Activated naive CD8-positive, alpha-beta T cell treated with anti-CD3 and anti-CD28 coated beads, Interleukin-2, amount 50 U/mL, for 24 hours (primary cell): ENCODE results near the gene KSR1.
A peak's percentile ranks its signal among the peaks of the same experiment; 100 is the strongest.

Experiments used
- ATAC-seq: fragments of 150-1000 bp; cut with Tn5 transposase; one replicate; pipeline ENCODE4 v1.10.0; 2021
- DNase-seq: peaks from one replicate; pipeline ENCODE4 v3.0.0; 2021
- H3K27ac Mint-ChIP-seq: one replicate; pipeline ENCODE4 v1.8.0; 2021; ENCODE audit warnings: mild to moderate bottlenecking, mixed read lengths
- H3K27me3 Mint-ChIP-seq: one replicate; pipeline ENCODE4 v1.8.0; 2021; ENCODE audit warnings: mixed read lengths
- H3K36me3 Mint-ChIP-seq: one replicate; pipeline ENCODE4 v1.8.0; 2021; ENCODE audit warnings: low read depth, mixed read lengths
- H3K4me1 Mint-ChIP-seq: one replicate; pipeline ENCODE4 v1.8.0; 2021; ENCODE audit warnings: mixed read lengths
- H3K4me3 Mint-ChIP-seq: one replicate; pipeline ENCODE4 v1.8.0; 2021; ENCODE audit warnings: mild to moderate bottlenecking, moderate library complexity, mixed read lengths
- H3K9me3 Mint-ChIP-seq: one replicate; pipeline ENCODE4 v1.8.0; 2021; ENCODE audit warnings: mixed read lengths

KSR1 gene

GRCh38 chr17:27603421-27603770 lies 147.1 kb downstream of the KSR1 start:
- Mint-ChIP-seq H3K4me3 (no peak overlapping the region), H3K4me1 (peaks cover 23% of the 10 kb centered on the region), H3K27ac (no peak overlapping the region), H3K27me3 (no peaks in the 10 kb centered on the region), H3K36me3 (peaks cover 56% of the 10 kb centered on the region), H3K9me3 (no peaks in the 10 kb centered on the region)
- ATAC-seq (no peak), DNase-seq (no peak)

- ATAC-seq (no peak), DNase-seq (no peak)
- H3K4me1 Mint-ChIP-seq: peaks cover 25% of the 10 kb centered on the region
- H3K4me3 Mint-ChIP-seq: no peak overlapping the region
- no peaks in the 10 kb centered on the region for H3K27me3 Mint-ChIP-seq
- H3K27ac Mint-ChIP-seq: no peak overlapping the region
- H3K9me3 Mint-ChIP-seq: no peaks in the 10 kb centered on the region
- peaks cover 58% of the 10 kb centered on the region for H3K36me3 Mint-ChIP-seq
These were observed 147.9 kb downstream of the KSR1 start for GRCh38 chr17:27603880-27604794.

DNA sequence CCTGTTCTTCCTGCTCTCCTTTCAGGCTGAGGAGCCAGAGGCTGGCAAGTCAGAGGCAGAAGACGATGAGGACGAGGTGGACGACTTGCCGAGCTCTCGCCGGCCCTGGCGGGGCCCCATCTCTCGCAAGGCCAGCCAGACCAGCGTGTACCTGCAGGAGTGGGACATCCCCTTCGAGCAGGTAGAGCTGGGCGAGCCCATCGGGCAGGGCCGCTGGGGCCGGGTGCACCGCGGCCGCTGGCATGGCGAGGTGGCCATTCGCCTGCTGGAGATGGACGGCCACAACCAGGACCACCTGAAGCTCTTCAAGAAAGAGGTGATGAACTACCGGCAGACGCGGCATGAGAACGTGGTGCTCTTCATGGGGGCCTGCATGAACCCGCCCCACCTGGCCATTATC lies 149.2 kb downstream of the KSR1 start:
- no peaks in the 10 kb centered on the region for H3K9me3 Mint-ChIP-seq
- peaks cover 21% of the 10 kb centered on the region for H3K4me1 Mint-ChIP-seq
- no peak overlapping the region for H3K4me3 Mint-ChIP-seq
- no peaks in the 10 kb centered on the region for H3K27me3 Mint-ChIP-seq
- ATAC-seq: no peak
- DNase-seq: no peak
- peaks cover 62% of the 10 kb centered on the region for H3K36me3 Mint-ChIP-seq
- no peak overlapping the region for H3K27ac Mint-ChIP-seq

DNA sequence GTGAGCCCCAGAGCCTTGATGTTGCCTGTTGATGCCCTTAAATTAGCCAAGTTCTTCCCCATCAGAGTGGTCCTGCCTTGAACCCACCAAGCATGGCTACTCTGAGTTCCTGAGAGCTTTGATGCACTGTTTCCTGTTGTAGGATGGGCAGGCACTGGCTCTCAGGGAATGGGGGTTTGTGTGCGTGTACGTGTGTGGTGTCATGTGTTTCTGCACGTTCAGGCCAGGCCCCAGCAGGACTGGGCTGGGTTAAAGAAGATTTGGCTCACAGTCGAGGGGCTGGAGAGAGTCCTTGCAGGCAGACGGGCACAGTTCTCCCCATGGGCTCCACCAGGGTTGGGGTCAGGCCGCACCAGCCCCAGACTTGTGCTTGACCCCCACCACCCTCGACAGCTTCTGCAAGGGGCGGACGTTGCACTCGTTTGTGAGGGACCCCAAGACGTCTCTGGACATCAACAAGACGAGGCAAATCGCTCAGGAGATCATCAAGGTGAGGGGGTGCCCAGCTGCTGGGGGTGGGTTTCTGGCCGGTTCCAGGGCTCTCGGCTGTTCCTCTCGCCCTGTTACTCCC lies 151.4 kb downstream of the KSR1 start:
- peak overlapping the region; percentile 36 for H3K27ac Mint-ChIP-seq
- no peak overlapping the region for H3K4me3 Mint-ChIP-seq
- H3K27me3 Mint-ChIP-seq: no peaks in the 10 kb centered on the region
- peaks cover 62% of the 10 kb centered on the region for H3K36me3 Mint-ChIP-seq
- H3K4me1 Mint-ChIP-seq: peaks cover 18% of the 10 kb centered on the region
- ATAC-seq (no peak), DNase-seq (no peak)
- no peaks in the 10 kb centered on the region for H3K9me3 Mint-ChIP-seq

GRCh38 chr17:27608328-27609230 lies 152.3 kb downstream of the KSR1 start:
- DNase-seq (no peak), ATAC-seq (peak; percentile 69)
- H3K36me3 Mint-ChIP-seq: peaks cover 62% of the 10 kb centered on the region
- H3K9me3 Mint-ChIP-seq: no peaks in the 10 kb centered on the region
- peaks cover 16% of the 10 kb centered on the region for H3K4me1 Mint-ChIP-seq
- no peaks in the 10 kb centered on the region for H3K27me3 Mint-ChIP-seq
- H3K27ac Mint-ChIP-seq: peak overlapping the region; percentile 36
- no peak overlapping the region for H3K4me3 Mint-ChIP-seq

- no peak for ATAC-seq
These were observed 153.5 kb downstream of the KSR1 start for GRCh38 chr17:27609611-27610303.

DNA sequence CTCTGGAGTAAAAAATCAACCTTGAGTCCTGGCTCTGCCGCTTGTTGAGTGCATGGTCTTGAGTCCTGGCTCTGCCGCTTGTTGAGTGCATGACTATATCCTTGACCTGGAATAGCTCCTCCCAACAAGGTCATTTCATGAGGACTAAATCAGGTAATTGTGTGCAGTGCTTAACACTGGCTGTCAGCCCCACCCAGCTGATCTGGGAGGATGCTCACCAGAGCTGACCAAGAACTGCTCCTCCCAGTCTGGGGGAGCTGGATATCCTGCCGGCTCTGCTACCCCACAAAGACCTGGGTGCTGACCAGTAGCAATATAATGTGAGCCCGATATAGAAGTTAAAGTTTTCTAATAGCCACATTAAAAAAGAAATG lies 154.0 kb downstream of the KSR1 start:
- no peak overlapping the region for H3K4me3 Mint-ChIP-seq
- DNase-seq (no peak), ATAC-seq (no peak)
- H3K4me1 Mint-ChIP-seq: peaks cover 19% of the 10 kb centered on the region
- peaks cover 61% of the 10 kb centered on the region for H3K36me3 Mint-ChIP-seq
- H3K9me3 Mint-ChIP-seq: no peaks in the 10 kb centered on the region
- no peak overlapping the region for H3K27ac Mint-ChIP-seq
- no peaks in the 10 kb centered on the region for H3K27me3 Mint-ChIP-seq

More at GRCh38 chr17:27609611-27610303, 153.5 kb downstream of the KSR1 start:
- no peak overlapping the region for H3K4me3 Mint-ChIP-seq
- no peak overlapping the region for H3K27ac Mint-ChIP-seq
- H3K27me3 Mint-ChIP-seq: no peaks in the 10 kb centered on the region
- peaks cover 16% of the 10 kb centered on the region for H3K4me1 Mint-ChIP-seq
- H3K9me3 Mint-ChIP-seq: no peaks in the 10 kb centered on the region
- peaks cover 61% of the 10 kb centered on the region for H3K36me3 Mint-ChIP-seq
- no peak for DNase-seq

- no peak overlapping the region for H3K4me3 Mint-ChIP-seq
- no peaks in the 10 kb centered on the region for H3K9me3 Mint-ChIP-seq
- H3K27ac Mint-ChIP-seq: no peak overlapping the region
- ATAC-seq (no peak), DNase-seq (no peak)
- peaks cover 37% of the 10 kb centered on the region for H3K4me1 Mint-ChIP-seq
- peaks cover 57% of the 10 kb centered on the region for H3K36me3 Mint-ChIP-seq
- no peaks in the 10 kb centered on the region for H3K27me3 Mint-ChIP-seq
These were observed 156.0 kb downstream of the KSR1 start for GRCh38 chr17:27612160-27612770.

DNA sequence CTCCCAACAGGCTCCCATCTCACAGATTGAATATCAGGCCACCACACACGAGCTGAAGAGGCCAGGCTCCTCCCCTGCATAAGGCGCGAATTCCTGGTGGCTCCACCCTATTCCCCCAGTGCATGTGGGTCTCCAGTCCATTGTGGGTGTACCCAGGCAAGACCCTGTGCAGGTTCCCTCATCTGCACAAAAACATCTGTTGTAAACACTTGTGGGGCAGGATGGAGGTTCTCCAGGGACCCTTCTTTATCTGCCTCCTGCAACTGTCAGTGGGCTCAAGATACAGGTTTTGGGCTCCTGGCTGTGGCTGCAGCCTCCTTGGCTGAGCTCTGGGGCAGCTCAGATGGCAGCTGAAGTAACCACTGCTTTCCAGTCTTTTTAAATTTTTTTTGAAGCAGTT lies 157.2 kb downstream of the KSR1 start:
- no peak overlapping the region for H3K27ac Mint-ChIP-seq
- no peak for ATAC-seq
- no peaks in the 10 kb centered on the region for H3K9me3 Mint-ChIP-seq

GRCh38 chr17:27615121-27615520 lies 158.9 kb downstream of the KSR1 start:
- Mint-ChIP-seq H3K4me1 (peaks cover 32% of the 10 kb centered on the region), H3K4me3 (no peak overlapping the region), H3K27ac (no peak overlapping the region), H3K36me3 (peaks cover 47% of the 10 kb centered on the region), H3K27me3 (no peaks in the 10 kb centered on the region), H3K9me3 (no peaks in the 10 kb centered on the region)
- ATAC-seq (no peak), DNase-seq (no peak)

More for the DNA sequence above, 157.2 kb downstream of the KSR1 start:
- no peak for DNase-seq
- Mint-ChIP-seq H3K36me3 (peaks cover 57% of the 10 kb centered on the region), H3K4me3 (no peak overlapping the region), H3K27me3 (no peaks in the 10 kb centered on the region), H3K4me1 (peaks cover 32% of the 10 kb centered on the region)

DNA sequence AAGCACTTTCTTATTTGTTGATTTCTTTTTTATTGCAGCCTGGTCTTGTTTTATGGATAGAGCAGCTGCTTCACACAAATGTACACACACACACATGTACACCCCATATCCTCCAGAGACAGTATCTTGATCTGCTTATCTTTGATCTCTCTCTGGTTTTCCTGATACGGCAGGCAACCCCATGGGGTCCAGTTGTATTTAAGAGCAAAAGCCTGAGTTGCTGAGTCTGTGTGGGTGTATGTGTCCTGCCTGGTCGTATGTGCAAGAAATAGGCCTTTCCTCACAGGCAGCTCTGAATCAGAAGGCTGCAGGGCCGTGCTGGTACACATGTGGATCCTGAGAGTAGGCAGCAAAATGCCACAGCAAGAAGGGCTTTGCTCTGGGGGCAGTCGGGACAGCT lies 160.2 kb downstream of the KSR1 start:
- no peak overlapping the region for H3K4me3 Mint-ChIP-seq
- H3K27ac Mint-ChIP-seq: peak overlapping the region; percentile 78
- no peaks in the 10 kb centered on the region for H3K27me3 Mint-ChIP-seq
- DNase-seq: no peak
- H3K9me3 Mint-ChIP-seq: no peaks in the 10 kb centered on the region
- H3K36me3 Mint-ChIP-seq: peaks cover 46% of the 10 kb centered on the region
- H3K4me1 Mint-ChIP-seq: peaks cover 40% of the 10 kb centered on the region
- peak; percentile 48 for ATAC-seq

GRCh38 chr17:27618417-27618816 lies 162.2 kb downstream of the KSR1 start:
- no peak for DNase-seq
- Mint-ChIP-seq H3K9me3 (no peaks in the 10 kb centered on the region), H3K4me1 (peaks cover 34% of the 10 kb centered on the region), H3K27me3 (no peaks in the 10 kb centered on the region), H3K27ac (no peak overlapping the region), H3K36me3 (peaks cover 48% of the 10 kb centered on the region), H3K4me3 (no peak overlapping the region)
- ATAC-seq: no peak

- Mint-ChIP-seq H3K36me3 (peaks cover 37% of the 10 kb centered on the region), H3K4me1 (peaks cover 26% of the 10 kb centered on the region), H3K27ac (peak overlapping the region; percentile 69), H3K27me3 (no peaks in the 10 kb centered on the region), H3K4me3 (no peak overlapping the region), H3K9me3 (no peaks in the 10 kb centered on the region)
- no peak for DNase-seq
- peak; percentile 6 for ATAC-seq
These were observed 164.5 kb downstream of the KSR1 start for GRCh38 chr17:27620721-27621120.

GRCh38 chr17:27621536-27621935 lies 165.3 kb downstream of the KSR1 start:
- Mint-ChIP-seq H3K9me3 (no peaks in the 10 kb centered on the region), H3K27me3 (no peaks in the 10 kb centered on the region), H3K36me3 (peaks cover 39% of the 10 kb centered on the region), H3K4me3 (no peak overlapping the region), H3K27ac (no peak overlapping the region), H3K4me1 (peaks cover 18% of the 10 kb centered on the region)
- DNase-seq: no peak
- ATAC-seq: no peak
